Measurements from ENCODE around the gene PAAF1.
A peak's percentile ranks its signal among the peaks of the same experiment; 100 is the strongest.

PAAF1 gene, protein sequence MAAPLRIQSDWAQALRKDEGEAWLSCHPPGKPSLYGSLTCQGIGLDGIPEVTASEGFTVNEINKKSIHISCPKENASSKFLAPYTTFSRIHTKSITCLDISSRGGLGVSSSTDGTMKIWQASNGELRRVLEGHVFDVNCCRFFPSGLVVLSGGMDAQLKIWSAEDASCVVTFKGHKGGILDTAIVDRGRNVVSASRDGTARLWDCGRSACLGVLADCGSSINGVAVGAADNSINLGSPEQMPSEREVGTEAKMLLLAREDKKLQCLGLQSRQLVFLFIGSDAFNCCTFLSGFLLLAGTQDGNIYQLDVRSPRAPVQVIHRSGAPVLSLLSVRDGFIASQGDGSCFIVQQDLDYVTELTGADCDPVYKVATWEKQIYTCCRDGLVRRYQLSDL

GRCh38 chr11:73876424-73877310 lies at the start of gene PAAF1, which contains the start of gene COA4:
PAAF1 (plus strand) TSS chr11:73876999; CDS start chr11:73877022, 23 bp downstream.
COA4 (minus strand) TSS chr11:73876846; CDS start chr11:73873378, 3,468 bp downstream.
- DNase-seq (ENCODE audit: low spot score): peak; percentile 94

GRCh38 chr11:73830261-73830660 lies 46.5 kb upstream of the PAAF1 start:
- no peak for DNase-seq (ENCODE audit: low spot score)

DNA sequence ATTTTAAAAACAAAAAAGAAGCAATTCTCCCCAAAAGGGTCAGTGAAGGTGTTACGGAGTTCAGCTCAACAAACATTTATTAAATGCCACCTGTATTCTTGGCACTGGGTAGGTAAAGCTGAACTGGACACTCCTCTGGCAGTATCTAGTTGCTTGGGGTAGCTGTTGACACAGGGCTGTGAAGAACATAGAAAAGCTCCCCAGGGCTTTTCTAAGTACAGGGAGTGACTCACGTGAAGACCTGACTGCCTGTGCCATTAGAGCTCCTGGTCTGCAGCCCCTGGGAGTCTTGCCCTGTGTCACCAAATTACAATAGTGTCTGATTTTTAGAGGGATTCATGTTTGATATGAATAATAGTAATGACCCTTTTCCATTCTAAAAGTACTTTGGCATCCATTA lies 43.7 kb upstream of the PAAF1 start:
- no peak for DNase-seq (ENCODE audit: low spot score)

DNA sequence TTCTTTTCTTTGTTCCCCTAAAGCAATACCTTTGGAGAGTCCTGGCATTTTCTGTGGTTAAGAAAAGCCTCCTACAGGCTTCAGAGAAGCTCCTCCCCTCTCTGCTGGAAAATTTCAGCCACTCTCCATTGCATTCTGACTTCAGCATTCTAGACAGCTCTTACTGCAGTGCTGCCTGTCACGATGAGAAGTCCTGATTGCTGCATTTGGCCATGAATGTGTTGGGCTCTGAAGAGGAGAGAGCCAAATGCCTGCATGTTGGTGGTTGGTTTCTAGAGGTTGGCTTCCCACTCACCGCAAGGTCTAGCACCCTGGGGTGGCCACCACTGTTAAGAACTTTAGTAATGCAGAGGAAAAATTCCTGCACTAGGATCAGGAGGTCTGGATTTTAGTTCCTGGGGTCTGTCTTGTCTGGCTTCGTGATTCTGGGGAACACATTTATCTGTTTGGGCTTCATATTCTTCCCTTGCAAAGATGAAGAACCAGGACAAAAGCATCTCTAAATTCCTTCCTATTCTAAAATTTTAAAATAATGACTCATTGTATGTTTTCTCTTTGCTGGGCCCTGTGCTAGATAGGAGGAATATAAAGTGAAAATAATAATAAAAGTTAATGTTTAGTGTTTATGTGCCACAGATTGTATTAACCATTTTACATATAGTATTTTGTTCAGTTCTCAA lies 38.2 kb upstream of the PAAF1 start:
- DNase-seq (ENCODE audit: low spot score): no peak

GRCh38 chr11:73839123-73839457 lies 37.7 kb upstream of the PAAF1 start:
- DNase-seq (ENCODE audit: low spot score): no peak

GRCh38 chr11:73851046-73851764 lies 25.6 kb upstream of the PAAF1 start:
- DNase-seq (ENCODE audit: low spot score): no peak

DNA sequence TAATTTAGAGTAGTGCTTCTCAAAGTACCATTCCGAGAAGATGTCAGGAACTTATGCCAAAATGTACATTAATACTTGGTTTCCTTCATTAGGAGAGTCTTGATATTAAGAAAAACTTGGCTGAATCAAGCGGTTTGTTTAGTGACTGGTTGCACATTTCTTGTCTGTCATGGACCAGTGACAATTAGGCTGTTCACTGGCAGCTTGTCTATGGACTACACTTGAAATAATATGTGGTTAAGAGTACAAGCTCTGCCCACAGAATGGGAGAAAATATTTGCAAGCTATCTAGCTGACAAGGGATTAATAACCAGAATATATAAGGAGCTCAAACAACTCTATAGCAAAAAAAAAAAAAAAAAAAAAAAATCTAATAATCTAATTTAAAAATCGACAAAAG lies 24.8 kb upstream of the PAAF1 start:
- DNase-seq (ENCODE audit: low spot score): no peak

- no peak for DNase-seq (ENCODE audit: low spot score)
These were observed 22.1 kb upstream of the PAAF1 start for GRCh38 chr11:73854680-73855079.

GRCh38 chr11:73856031-73856567 lies 20.7 kb upstream of the PAAF1 start:
- DNase-seq (ENCODE audit: low spot score): no peak

- DNase-seq (ENCODE audit: low spot score): no peak
These were observed 17.1 kb upstream of the PAAF1 start for GRCh38 chr11:73859671-73860070.

DNA sequence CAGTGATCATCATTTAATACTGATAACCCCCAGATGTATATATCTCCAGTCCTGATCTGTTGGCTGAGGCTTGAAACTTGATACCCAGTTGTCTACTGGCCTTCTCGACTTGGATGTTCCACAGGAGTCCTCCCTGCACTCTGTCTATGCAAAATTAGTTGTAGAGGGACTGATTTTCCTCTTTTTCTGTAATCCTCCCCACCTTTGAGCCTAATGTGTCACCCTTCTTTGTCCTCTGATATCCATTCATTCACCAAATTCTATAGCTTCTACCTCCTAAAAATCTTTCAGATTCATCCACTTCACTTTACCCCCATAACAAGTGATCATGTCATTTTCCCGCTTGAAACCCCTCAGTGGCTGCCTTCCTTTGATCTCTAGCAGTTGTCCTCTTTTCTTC lies 16.6 kb upstream of the PAAF1 start:
- no peak for DNase-seq (ENCODE audit: low spot score)

- no peak for DNase-seq (ENCODE audit: low spot score)
These were observed 13.8 kb upstream of the PAAF1 start for GRCh38 chr11:73862986-73863385.

- no peak for DNase-seq (ENCODE audit: low spot score)
These were observed 10.7 kb upstream of the PAAF1 start for GRCh38 chr11:73866095-73866579.

- DNase-seq (ENCODE audit: low spot score): no peak
These were observed 10.2 kb upstream of the PAAF1 start for GRCh38 chr11:73866586-73866996.

GRCh38 chr11:73869332-73869949 lies 7.4 kb upstream of the PAAF1 start:
- DNase-seq (ENCODE audit: low spot score): peak; percentile 54

DNA sequence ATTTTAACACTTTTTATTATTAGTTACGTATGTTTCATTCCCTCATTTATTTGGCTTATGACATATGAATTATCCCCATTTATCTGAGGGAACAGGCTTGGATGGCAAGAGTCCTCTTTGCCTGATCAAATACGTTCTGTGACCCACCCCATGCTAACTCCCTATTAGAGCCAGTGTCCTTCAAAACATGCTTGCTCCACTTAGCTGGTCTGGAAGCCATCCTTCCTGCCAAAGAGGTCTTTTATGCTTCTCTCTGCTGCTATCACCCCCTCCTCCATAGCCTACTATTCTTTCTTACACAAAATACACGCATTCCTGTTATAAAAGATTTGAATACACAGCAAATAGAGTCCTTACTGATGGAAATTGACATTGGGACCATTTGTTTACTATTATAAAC lies 6.5 kb upstream of the PAAF1 start:
- DNase-seq (ENCODE audit: low spot score): no peak

DNA sequence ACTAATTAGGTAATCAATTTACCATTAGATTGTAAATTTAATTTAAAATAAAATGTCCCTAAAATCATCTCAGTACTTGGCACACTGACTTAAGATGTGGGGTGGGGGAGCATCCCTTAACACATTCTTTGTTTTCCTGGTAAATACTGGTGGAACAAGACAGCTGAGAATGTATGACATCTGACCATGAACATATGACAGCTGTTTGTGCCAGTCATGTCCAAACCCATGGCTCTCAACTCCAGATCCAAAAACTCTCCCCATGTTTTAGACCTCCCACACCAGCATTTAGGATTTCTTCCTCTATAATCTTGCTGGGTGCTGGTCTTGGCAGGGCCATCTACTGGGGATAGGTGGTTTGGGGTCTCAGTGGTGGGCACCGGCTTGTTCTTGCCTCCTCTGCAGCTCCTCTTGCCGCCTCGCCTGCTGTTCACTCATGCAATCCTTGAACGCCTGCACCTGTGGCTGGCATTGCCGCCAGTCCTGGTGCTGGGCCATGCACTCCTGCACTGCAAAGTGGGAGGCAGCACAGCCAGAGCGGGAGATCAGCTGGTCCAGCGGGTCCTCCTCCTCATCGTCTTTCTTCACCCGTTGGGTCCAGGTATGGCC lies 3.9 kb upstream of the PAAF1 start:
- no peak for DNase-seq (ENCODE audit: low spot score)

DNA sequence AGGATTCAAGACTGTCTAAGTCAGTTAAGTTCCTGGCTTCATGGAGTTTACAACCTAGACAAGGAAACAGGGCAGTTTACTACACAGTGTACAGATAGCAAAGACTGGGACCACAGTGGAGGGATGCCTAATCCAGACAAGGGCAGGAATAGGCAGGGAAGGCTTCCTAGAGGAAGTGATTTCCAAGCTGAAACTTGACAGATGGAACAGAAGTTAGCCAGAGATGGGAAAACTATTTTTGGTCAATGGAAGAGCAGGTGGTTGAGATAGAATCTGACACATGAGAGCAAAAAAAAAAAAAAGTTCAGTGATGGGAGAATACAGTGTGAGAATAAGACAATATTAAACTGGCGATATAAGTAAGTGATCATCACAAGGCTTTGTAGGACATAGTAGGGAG lies 1.4 kb upstream of the PAAF1 start:
- no peak for DNase-seq (ENCODE audit: low spot score)

DNA sequence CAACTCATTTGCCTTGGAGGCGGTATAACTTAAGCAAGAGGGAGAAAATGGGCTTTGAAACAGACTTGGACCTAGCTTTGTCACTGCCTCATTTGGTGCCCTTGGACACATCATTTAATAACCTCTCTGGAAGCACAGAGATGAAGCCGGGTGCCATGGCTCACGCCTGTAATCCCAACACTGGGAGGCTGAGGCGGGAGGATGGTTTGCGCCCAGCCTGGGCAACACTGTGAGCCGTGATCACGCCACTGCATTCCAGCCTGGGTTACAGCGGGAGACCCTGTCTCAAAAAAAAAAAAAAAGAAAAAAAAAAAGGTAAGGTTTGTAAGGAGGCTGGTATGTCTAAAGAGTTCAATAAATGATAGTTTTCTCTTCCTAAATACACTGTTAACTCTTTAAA lies 959 bp upstream of the PAAF1 start:
- DNase-seq (ENCODE audit: low spot score): no peak

- no peak for DNase-seq (ENCODE audit: low spot score)
These were observed 2.0 kb downstream of the PAAF1 start for GRCh38 chr11:73878771-73879170.

GRCh38 chr11:73880449-73880848 lies 3.6 kb downstream of the PAAF1 start:
- DNase-seq (ENCODE audit: low spot score): peak; percentile 64
